Measurements from ENCODE around the gene ZNF169. TPM values are rescaled to one million over a fixed set of nuclear protein-coding genes. Genes with fewer than 3 reads are reported as not detected.
A peak's percentile ranks its signal among the peaks of the same experiment; 100 is the strongest.
"Not testable (repeated sequence)": the region's sequence is repeated elsewhere in the genome, so short reads cannot be mapped to it uniquely, and the experiment has no call there.

ZNF169 gene
- total RNA-seq, result 3.9 and 4.7 TPM in 2 replicates

DNA sequence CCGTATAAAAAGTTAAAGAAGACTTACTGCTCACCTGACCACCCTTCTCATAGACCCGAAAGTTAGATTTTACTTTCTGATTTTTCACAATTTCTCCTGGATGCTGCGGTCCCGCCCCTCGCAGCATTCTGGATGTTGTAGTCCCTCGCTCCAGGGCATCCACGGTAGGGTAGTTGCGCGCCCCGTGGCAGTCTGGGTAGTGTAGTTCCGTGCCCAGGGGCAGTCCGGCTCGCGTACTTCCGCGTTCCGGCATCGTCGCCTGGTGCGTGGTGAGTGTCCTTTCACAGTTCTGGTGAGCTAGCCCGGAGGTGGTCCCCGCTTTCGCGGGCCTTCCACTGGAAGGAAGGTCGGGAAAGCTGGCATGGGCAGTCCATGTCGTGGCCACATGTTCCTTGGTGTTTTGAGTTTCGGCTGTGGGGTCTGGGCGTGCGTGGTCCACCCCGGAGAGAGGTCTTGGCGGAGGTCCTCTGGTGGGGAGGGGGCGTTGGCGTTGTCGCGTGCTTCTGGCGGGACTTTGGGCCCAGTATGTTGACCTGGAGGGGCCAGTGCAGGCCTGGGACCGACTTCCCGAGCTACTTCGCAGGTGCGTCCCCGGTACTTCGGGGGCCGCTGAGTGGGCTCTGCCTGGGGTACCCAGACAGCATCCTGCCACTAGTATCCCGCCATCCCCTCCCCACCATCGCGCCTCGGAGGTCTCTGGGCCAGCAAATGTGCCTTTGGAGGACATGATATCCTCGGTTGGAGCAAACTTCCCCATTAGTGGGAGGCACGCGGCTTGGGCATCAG is at the start of gene ZNF169:
TSS of gene ZNF169 (plus strand) at position 222 of the 786 bp plus-strand sequence. CDS start 19,515 bp downstream, outside the sequence.
- TF ChIP-seq, protein P1, sequence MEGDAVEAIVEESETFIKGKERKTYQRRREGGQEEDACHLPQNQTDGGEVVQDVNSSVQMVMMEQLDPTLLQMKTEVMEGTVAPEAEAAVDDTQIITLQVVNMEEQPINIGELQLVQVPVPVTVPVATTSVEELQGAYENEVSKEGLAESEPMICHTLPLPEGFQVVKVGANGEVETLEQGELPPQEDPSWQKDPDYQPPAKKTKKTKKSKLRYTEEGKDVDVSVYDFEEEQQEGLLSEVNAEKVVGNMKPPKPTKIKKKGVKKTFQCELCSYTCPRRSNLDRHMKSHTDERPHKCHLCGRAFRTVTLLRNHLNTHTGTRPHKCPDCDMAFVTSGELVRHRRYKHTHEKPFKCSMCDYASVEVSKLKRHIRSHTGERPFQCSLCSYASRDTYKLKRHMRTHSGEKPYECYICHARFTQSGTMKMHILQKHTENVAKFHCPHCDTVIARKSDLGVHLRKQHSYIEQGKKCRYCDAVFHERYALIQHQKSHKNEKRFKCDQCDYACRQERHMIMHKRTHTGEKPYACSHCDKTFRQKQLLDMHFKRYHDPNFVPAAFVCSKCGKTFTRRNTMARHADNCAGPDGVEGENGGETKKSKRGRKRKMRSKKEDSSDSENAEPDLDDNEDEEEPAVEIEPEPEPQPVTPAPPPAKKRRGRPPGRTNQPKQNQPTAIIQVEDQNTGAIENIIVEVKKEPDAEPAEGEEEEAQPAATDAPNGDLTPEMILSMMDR (IDR thresholded peaks at IDR 0.05; ENCODE audit: insufficient read depth, low read depth, low read length), result no peak
- peak; percentile 83 for DNase-seq (ENCODE audit: low read depth)
- H3K4me3 ChIP-seq (ENCODE audit: low read depth, low read length), result peak within 1 kb of the TSS; percentile 99

DNA sequence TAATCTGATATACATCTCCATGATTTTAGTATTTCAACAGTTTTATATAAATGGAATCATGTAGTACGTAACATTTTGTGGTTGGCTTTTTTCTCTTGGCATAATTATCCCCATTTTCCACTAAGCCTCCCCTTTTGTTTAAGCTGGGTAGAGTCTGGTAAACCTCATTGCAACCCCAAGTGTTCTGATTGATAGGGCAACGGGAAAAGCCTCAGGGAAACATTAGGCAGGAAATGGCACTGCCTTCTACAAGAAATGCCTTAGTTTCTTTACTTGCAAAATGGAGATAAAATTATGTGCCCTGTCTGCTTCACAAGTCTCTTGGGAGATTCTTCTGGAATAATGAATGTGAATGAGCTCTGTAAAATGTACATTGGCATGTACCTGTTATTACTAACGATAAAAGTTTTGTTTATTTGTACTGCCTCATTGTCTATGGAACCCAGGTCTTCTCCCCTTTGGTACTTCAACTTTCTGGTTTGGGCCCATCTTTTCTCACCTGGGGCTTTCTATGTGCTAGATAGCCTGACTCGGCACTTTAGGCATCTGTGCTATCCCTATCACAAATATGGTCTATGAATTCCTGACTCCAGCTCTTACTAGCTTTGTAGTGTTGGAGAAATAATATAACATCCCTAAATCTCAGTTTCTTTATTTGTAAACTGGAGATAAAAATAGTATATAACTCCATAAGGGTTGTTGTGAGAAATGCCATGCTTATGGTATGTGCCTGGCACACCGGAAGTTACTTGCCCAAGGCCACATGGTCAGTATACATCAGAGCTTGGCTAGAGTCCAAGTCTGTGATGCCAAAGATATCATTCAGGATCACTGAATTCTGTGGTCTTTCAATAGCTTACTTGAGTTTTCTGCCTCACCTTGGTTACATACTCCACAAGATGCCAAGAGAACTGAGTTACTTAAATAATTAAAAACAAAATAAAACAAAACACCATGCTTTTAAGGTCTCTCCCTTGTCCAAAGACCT is 48.2 kb upstream of the ZNF169 start:
- no peak overlapping the region for H3K4me3 ChIP-seq (ENCODE audit: low read depth, low read length)
- TF ChIP-seq, protein P1 (IDR thresholded peaks at IDR 0.05; ENCODE audit: insufficient read depth, low read depth, low read length), result no peak
- DNase-seq (ENCODE audit: low read depth), result no peak

DNA sequence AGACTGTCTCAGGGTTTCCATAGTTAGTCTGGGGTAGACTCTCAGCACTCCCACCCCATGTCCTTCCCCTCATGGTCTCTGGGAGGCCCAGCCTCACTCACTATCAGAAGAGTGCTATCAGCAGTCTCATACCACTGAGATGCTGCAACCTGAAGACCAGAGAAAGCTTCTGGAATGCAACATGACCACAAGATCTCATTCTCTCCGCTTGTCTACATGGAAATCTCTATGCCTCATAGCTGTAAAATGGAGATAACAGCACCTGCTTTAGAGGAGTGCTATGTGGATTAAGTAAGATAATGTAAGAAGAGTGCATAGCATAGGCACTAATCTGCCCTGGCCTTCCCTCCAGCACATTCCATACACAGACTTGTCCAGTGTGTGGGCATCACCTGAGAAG is 47.0 kb upstream of the ZNF169 start:
- TF ChIP-seq, protein P1 (IDR thresholded peaks at IDR 0.05; ENCODE audit: insufficient read depth, low read depth, low read length), result no peak
- peak; percentile 56 for DNase-seq (ENCODE audit: low read depth)
- H3K4me3 ChIP-seq (ENCODE audit: low read depth, low read length), result no peak overlapping the region

DNA sequence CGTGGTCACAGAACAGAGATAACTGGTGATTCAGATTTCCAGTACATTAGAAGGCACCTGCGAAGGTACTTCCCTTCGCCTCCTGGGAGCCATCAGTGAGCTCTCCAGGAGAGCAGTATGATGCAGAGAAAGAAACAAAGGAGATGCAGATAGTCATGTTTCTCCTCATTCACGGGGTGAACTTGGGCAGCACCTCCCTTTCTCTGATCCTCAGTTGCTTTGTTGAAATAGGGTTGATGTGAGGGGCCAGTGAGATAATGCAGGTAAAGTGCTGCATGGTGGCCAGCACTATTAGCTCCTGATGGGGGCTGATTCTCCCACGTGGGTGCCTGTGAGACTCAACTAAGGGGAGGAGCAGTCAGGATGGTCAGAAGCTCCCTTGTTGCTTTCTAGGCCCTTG is 46.6 kb upstream of the ZNF169 start:
- no peak for DNase-seq (ENCODE audit: low read depth)
- TF ChIP-seq, protein P1 (IDR thresholded peaks at IDR 0.05; ENCODE audit: insufficient read depth, low read depth, low read length), result no peak
- H3K4me3 ChIP-seq (ENCODE audit: low read depth, low read length), result no peak overlapping the region

DNA sequence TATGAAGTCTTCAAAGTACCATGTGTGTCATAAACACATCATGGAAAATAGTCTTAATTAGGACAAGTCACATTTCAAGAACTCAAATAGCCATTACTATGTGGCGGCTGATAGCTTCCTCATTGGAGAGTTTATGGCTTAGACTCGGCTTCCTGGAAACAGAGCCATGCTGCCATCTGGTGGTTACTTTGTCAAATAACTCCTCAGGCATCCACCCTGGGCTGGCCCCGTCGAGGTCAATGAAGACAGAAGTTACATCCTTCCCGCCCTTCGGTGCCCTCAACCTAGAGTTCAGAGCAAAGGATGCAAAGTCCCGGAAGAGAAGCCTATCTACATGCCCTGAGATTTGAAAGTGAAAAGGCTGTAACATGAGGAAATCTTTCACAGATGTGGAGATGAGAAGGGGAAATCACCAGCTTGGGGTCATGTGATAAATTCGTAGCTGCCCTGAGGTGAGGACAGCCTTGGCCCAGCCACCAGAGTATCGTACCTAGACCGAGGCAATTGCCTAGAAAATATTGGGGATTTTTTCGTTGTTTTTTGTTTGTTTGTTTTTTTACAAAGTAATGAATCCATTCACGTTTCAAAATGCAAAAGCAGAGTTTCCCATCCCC is 45.5 kb upstream of the ZNF169 start:
- DNase-seq (ENCODE audit: low read depth), result peak; percentile 79
- TF ChIP-seq, protein P1 (IDR thresholded peaks at IDR 0.05; ENCODE audit: insufficient read depth, low read depth, low read length), result peak; percentile 79
- H3K4me3 ChIP-seq (ENCODE audit: low read depth, low read length), result no peak overlapping the region

DNA sequence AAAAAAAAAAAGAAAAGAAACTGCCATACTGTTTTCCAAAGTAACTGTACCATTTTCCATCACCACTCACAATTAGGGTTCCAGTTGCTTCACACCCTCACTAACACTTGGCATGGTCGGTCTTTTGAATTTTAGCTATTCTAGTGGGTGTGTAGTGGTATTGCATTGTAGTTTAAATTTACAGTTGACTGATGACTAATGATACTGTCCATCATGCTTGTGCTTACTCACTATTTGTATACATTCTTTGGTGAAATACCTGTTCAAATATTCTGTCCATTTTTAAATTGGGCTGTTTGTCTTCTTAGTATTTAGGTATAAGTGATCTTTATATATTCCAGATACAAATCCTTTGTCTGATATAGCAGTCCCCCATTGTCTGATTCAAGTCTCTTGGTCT is 36.2 kb upstream of the ZNF169 start:
- no peak overlapping the region for H3K4me3 ChIP-seq (ENCODE audit: low read depth, low read length)
- TF ChIP-seq, protein P1 (IDR thresholded peaks at IDR 0.05; ENCODE audit: insufficient read depth, low read depth, low read length), result no peak
- no peak for DNase-seq (ENCODE audit: low read depth)

DNA sequence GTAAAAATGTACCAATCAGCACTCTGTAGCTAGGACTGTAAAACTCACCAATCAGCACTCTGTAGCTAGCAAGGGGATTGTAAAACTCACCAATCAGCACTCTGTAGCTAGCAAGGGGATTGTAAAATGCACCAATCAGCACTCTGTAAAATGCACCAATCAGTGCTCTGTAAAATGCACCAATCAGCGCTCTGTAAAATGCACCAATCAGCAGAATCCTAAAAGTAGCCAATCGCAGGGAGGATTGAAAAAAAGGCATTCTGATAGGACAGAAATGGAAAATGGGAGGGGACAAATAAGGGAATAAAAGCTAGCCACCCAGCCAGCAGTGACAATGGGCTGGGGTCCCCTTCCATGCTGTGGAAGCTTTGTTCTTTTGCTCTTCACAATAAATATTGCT is 33.7 kb upstream of the ZNF169 start:
- H3K4me3 ChIP-seq (ENCODE audit: low read depth, low read length); DNase-seq (ENCODE audit: low read depth): not testable (repeated sequence)
